ENCODE results near the gene AFAP1L2.

GRCh38 chr10:114406455-114406854 is 2.2 kb upstream of the AFAP1L2 start:
- TF ChIP-seq CTCF (conservative IDR thresholded peaks at IDR 0.05; ENCODE audit: low read depth, low read length) (no peak), EZH2 (IDR thresholded peaks at IDR 0.05; ENCODE audit: borderline replicate concordance, low read depth, low read length, poor library complexity, severe bottlenecking) (no peak)

All from A673 (cell line).